C1 segment of cervical spinal cord (tissue), 14 donors: Measurements from ENCODE around the gene INSRR.

ENCODE experiments used
- DNase-seq, 14 donors: peaks; one replicate each; lab custom pipeline; 2025; lab: John Stamatoyannopoulos, UW

The INSRR gene

GRCh38 chr1:156875341-156875615 lies 16.4 kb upstream of the INSRR start:
- no peak for DNase-seq

GRCh38 chr1:156874572-156875340 lies 15.8 kb upstream of the INSRR start:
- no peak for DNase-seq

GRCh38 chr1:156874142-156874541 lies 15.2 kb upstream of the INSRR start:
- no peak for DNase-seq

- DNase-seq: no peak
Measured at GRCh38 chr1:156873659-156874058, 14.7 kb upstream of the INSRR start.

GRCh38 chr1:156869455-156869854 lies 10.5 kb upstream of the INSRR start:
- no peak for DNase-seq

GRCh38 chr1:156868341-156868740 lies 9.4 kb upstream of the INSRR start:
- DNase-seq: no peak

GRCh38 chr1:156866249-156866909 lies 7.5 kb upstream of the INSRR start:
- DNase-seq: no peak

- no peak for DNase-seq
Measured at GRCh38 chr1:156865865-156866248, 6.9 kb upstream of the INSRR start.

- no peak for DNase-seq
Measured at GRCh38 chr1:156865258-156865657, 6.3 kb upstream of the INSRR start.

- no peak for DNase-seq
Measured at GRCh38 chr1:156864796-156865195, 5.9 kb upstream of the INSRR start.

- DNase-seq: no peak
Measured at GRCh38 chr1:156863631-156864030, 4.7 kb upstream of the INSRR start.

- no peak for DNase-seq
Measured at GRCh38 chr1:156862997-156863599, 4.2 kb upstream of the INSRR start.

GRCh38 chr1:156862584-156862983 lies 3.7 kb upstream of the INSRR start:
- DNase-seq: no peak

- DNase-seq: peak in 3 of 14 donors; percentile 18 to 22 (median 19)
Measured at GRCh38 chr1:156860628-156861423, 1.9 kb upstream of the INSRR start, which contains the start of gene NTRK1. TSS of gene NTRK1 (plus strand) at chr1:156860865. CDS start at chr1:156860935, 70 bp downstream.

GRCh38 chr1:156860113-156860627 lies 1.3 kb upstream of the INSRR start:
- peak in 7 of 14 donors; percentile 6 to 50 (median 16) for DNase-seq

GRCh38 chr1:156859523-156860112 lies 701 bp upstream of the INSRR start:
- peak in 1 of 14 donors; percentile 24 for DNase-seq

- DNase-seq: no peak
Measured at GRCh38 chr1:156858555-156858956, 361 bp downstream of the INSRR start.

- no peak for DNase-seq
Measured at GRCh38 chr1:156857532-156857931, 1.4 kb downstream of the INSRR start.

GRCh38 chr1:156856282-156856785 lies 2.6 kb downstream of the INSRR start:
- DNase-seq: no peak

- DNase-seq: no peak
Measured at GRCh38 chr1:156854634-156855033, 4.3 kb downstream of the INSRR start.

- no peak for DNase-seq
Measured at GRCh38 chr1:156853761-156854160, 5.2 kb downstream of the INSRR start.
